Nephron (organoid): Measurements from ENCODE around the gene MIEN1.
"Not testable (repeated sequence)": the region's sequence is repeated elsewhere in the genome, so short reads cannot be mapped to it uniquely, and the experiment has no call there.

Source experiments
- H3K27ac Mint-ChIP-seq, 3 experiments: 2 replicates each; pipeline ENCODE4 v1.8.0; 2020; ENCODE audit warnings: mixed read lengths in 3 of 3, mild to moderate bottlenecking in 2 of 3, moderate library complexity in 1 of 3
- H3K27me3 Mint-ChIP-seq: 2 replicates; pipeline ENCODE4 v1.8.0; 2021; ENCODE audit warnings: low read depth, mild to moderate bottlenecking, moderate library complexity, mixed read lengths
- H3K36me3 Mint-ChIP-seq: 2 replicates; pipeline ENCODE4 v1.8.0; 2020; ENCODE audit warnings: low read depth, mixed read lengths
- H3K4me1 Mint-ChIP-seq: 2 replicates; pipeline ENCODE4 v1.8.0; 2020; ENCODE audit warnings: mixed read lengths
- H3K4me3 Mint-ChIP-seq, 3 experiments: 2 replicates each; pipeline ENCODE4 v1.8.0; 2020; ENCODE audit warnings: mild to moderate bottlenecking in 3 of 3, mixed read lengths in 3 of 3, moderate library complexity in 2 of 3
- H3K9me3 Mint-ChIP-seq: 2 replicates; pipeline ENCODE4 v1.8.0; 2020; ENCODE audit warnings: mixed read lengths
- TF ChIP-seq, protein P1 (sequence below), 3 experiments: fragments of 200-600 bp; sonication (generic); IDR thresholded peaks; one replicate each; pipeline ENCODE4 v1.5.0; 2021; ENCODE audit warnings: antibody characterized with exemption in 3 of 3; ENCODE audit not compliant: unreplicated experiment in 3 of 3

The MIEN1 gene

DNA sequence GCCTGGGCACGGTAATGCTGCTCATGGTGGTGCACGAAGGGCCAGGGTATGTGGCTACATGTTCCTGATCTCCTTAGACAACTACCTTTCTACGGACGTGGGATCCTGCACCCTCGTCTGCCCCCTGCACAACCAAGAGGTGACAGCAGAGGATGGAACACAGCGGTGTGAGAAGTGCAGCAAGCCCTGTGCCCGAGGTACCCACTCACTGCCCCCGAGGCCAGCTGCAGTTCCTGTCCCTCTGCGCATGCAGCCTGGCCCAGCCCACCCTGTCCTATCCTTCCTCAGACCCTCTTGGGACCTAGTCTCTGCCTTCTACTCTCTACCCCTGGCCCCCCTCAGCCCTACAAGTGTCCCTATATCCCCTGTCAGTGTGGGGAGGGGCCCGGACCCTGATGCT lies 18.5 kb downstream of the MIEN1 start:
- no peaks in the 10 kb centered on the region for H3K27me3 Mint-ChIP-seq
- H3K27ac Mint-ChIP-seq, result no peak overlapping the region
- H3K36me3 Mint-ChIP-seq, result peaks cover 51% of the 10 kb centered on the region
- H3K9me3 Mint-ChIP-seq, result no peaks in the 10 kb centered on the region
- H3K4me3 Mint-ChIP-seq, result no peak overlapping the region
- TF ChIP-seq, protein P1, sequence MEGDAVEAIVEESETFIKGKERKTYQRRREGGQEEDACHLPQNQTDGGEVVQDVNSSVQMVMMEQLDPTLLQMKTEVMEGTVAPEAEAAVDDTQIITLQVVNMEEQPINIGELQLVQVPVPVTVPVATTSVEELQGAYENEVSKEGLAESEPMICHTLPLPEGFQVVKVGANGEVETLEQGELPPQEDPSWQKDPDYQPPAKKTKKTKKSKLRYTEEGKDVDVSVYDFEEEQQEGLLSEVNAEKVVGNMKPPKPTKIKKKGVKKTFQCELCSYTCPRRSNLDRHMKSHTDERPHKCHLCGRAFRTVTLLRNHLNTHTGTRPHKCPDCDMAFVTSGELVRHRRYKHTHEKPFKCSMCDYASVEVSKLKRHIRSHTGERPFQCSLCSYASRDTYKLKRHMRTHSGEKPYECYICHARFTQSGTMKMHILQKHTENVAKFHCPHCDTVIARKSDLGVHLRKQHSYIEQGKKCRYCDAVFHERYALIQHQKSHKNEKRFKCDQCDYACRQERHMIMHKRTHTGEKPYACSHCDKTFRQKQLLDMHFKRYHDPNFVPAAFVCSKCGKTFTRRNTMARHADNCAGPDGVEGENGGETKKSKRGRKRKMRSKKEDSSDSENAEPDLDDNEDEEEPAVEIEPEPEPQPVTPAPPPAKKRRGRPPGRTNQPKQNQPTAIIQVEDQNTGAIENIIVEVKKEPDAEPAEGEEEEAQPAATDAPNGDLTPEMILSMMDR (IDR thresholded peaks at IDR 0.05; ENCODE audit: unreplicated experiment in 3 of 3), result no peak
- peaks cover 17% of the 10 kb centered on the region for H3K4me1 Mint-ChIP-seq

DNA sequence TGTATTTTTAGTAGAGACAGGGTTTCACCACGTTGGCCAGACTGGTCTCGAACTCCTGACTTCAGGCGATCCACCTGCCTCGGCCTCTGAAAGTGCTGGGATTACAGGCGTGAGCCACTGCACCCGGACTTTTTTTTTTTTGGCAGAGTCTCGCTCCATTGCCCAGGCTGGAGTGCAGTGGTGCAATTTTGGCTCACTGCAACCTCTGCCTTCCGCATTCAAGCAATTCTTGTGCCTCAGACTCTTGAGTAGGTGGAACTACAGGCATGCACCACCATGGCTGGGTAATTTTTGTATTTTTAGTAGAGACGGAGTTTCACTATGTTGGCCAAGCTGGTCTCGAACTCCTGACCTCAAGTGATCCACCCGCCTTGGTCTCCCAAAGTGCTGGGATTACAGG lies 19.3 kb downstream of the MIEN1 start:
- not testable (repeated sequence) for H3K27me3 Mint-ChIP-seq, H3K9me3 Mint-ChIP-seq, H3K27ac Mint-ChIP-seq, H3K4me3 Mint-ChIP-seq
- Mint-ChIP-seq H3K36me3 (peaks cover 46% of the 10 kb centered on the region), H3K4me1 (peaks cover 17% of the 10 kb centered on the region)

DNA sequence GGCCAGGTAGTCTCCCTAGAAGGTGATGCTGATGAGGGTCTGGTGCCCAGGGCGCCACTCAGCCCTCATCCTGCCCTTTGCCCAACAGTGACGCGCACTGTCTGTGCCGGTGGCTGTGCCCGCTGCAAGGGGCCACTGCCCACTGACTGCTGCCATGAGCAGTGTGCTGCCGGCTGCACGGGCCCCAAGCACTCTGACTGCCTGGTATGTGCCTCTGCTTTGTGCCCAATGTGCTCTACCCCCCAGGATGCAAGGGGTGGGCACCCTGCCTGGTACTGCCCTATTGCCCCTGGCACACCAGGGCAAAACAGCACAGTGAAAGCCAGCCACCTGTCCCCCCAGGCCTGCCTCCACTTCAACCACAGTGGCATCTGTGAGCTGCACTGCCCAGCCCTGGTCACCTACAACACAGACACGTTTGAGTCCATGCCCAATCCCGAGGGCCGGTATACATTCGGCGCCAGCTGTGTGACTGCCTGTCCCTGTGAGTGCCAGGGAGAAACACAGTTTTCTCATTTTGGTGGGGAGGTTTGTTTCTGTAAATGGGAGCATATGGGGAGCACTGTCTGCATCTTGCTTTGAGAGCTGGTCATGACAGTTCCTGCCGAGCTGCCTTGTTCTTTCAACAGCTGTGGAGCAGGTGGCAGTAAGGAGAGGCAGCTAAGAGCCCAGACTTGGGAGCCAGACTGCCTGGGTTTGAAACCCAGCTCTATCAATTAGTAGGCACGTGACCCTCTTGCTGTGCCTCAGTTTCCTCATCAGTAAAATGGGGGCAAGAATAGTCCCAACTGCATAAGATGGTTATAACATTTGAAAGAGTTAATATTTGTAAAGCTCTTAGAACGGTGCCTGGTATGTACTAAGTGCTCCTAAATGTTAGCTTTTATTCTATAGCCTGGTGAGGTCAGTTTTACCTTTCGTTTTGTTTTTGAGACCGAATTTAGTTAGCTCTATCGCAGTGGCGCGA lies 20.1 kb downstream of the MIEN1 start:
- Mint-ChIP-seq H3K4me1 (peaks cover 25% of the 10 kb centered on the region), H3K9me3 (no peaks in the 10 kb centered on the region), H3K27me3 (no peaks in the 10 kb centered on the region), H3K36me3 (peaks cover 46% of the 10 kb centered on the region), H3K4me3 (no peak overlapping the region), H3K27ac (no peak overlapping the region)
- TF ChIP-seq, protein P1 (IDR thresholded peaks at IDR 0.05; ENCODE audit: unreplicated experiment in 3 of 3), result no peak

DNA sequence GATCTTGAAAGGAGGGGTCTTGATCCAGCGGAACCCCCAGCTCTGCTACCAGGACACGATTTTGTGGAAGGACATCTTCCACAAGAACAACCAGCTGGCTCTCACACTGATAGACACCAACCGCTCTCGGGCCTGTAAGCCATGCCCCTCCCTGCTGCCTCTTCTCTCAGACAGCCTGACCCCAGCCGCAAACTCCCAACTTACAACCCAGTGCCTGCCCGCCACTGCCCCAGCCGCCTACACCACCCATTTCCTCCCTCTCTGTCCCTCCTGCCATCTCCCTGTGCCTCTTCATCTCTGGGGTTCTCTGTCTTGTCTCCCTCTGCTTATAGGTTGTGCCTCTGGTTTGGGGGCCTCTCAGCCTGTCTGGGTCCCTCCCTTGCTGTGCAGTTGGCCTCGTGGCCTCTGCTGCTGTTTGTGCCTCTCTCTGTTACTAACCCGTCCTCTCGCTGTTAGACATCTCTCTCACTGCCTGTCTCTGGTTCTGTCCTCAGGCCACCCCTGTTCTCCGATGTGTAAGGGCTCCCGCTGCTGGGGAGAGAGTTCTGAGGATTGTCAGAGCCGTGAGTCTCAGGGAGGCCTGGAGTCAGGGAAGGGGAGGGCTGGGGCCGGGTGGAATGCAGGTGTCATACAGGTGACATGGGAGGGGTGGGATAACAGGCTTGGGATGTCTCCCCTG lies 20.9 kb downstream of the MIEN1 start:
- no peaks in the 10 kb centered on the region for H3K27me3 Mint-ChIP-seq
- peaks cover 42% of the 10 kb centered on the region for H3K36me3 Mint-ChIP-seq
- TF ChIP-seq, protein P1 (IDR thresholded peaks at IDR 0.05; ENCODE audit: unreplicated experiment in 3 of 3), result no peak
- H3K9me3 Mint-ChIP-seq, result no peaks in the 10 kb centered on the region
- no peak overlapping the region for H3K27ac Mint-ChIP-seq
- H3K4me1 Mint-ChIP-seq, result peaks cover 33% of the 10 kb centered on the region
- no peak overlapping the region for H3K4me3 Mint-ChIP-seq

DNA sequence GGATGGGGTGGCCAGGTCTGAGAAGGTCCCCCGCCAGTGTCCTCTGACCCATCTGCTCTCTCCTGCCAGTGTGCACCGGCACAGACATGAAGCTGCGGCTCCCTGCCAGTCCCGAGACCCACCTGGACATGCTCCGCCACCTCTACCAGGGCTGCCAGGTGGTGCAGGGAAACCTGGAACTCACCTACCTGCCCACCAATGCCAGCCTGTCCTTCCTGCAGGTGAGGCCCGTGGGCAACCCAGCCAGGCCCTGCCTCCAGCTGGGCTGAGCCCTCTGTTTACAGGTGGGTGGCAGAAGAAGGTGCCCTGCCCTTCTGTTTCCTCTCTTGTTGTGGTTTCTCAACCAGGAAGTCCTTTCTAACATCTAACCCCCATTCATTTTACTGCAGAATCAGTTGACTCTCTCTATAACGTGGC lies 23.4 kb downstream of the MIEN1 start:
- Mint-ChIP-seq H3K27ac (no peak overlapping the region), H3K27me3 (no peaks in the 10 kb centered on the region), H3K9me3 (no peaks in the 10 kb centered on the region), H3K36me3 (peaks cover 38% of the 10 kb centered on the region), H3K4me3 (peak overlapping the region in 1 of 3 experiments; percentile 3), H3K4me1 (peaks cover 56% of the 10 kb centered on the region)
- TF ChIP-seq, protein P1 (IDR thresholded peaks at IDR 0.05; ENCODE audit: unreplicated experiment in 3 of 3), result no peak

DNA sequence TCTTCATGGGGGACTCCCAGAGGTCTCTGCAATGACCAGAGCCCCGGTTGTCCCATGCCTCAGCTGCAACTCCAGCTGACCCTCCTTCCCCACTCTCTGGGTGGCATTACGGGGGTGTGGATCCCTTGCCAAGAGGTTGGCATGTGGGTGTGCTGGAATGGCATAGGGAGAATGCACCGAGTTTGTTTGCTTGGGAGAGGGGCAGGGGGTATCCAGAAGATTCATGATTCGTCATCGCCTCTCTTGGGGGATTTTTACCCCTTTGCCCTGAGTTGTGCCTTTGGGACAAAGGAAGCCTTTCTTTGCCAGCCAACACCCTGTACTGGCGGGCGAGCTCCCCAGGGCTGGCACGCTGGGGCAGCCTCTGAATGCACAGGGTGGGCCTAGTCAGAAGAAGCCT lies 23.9 kb downstream of the MIEN1 start:
- no peaks in the 10 kb centered on the region for H3K27me3 Mint-ChIP-seq
- TF ChIP-seq, protein P1 (IDR thresholded peaks at IDR 0.05; ENCODE audit: unreplicated experiment in 3 of 3), result no peak
- H3K4me1 Mint-ChIP-seq, result peaks cover 62% of the 10 kb centered on the region
- no peak overlapping the region for H3K27ac Mint-ChIP-seq
- H3K4me3 Mint-ChIP-seq, result no peak overlapping the region
- no peaks in the 10 kb centered on the region for H3K9me3 Mint-ChIP-seq
- H3K36me3 Mint-ChIP-seq, result peaks cover 32% of the 10 kb centered on the region
